Osteoblast (primary cell): ENCODE results near the gene C9. TPM values are rescaled to one million over a fixed set of nuclear protein-coding genes. Genes with fewer than 3 reads are reported as not detected.
"Not testable (repeated sequence)": the region's sequence is repeated elsewhere in the genome, so short reads cannot be mapped to it uniquely, and the experiment has no call there.

Source experiments
- DNase-seq: peaks from one replicate; pipeline ENCODE4 v3.0.0; 2011; ENCODE audit warnings: low spot score, mixed read lengths; ENCODE audit not compliant: insufficient read length; ENCODE audit errors: missing footprints
- H2AFZ ChIP-seq: 2 replicates; pipeline ENCODE4 v1.6.0; 2011; ENCODE audit warnings: mild to moderate bottlenecking, low read length
- H3K27ac ChIP-seq: 2 replicates; pipeline ENCODE4 v1.5.1; 2011; ENCODE audit warnings: mild to moderate bottlenecking, low read depth, low read length, moderate library complexity
- H3K27me3 ChIP-seq: 2 replicates; pipeline ENCODE4 v1.6.0; 2012; ENCODE audit warnings: mild to moderate bottlenecking, control low read depth, inconsistent platforms, low read length, moderate library complexity; ENCODE audit not compliant: insufficient read depth
- H3K36me3 ChIP-seq: 2 replicates; pipeline ENCODE4 v1.5.1; 2011; ENCODE audit warnings: mild to moderate bottlenecking, low read length, control low read depth, moderate library complexity; ENCODE audit not compliant: insufficient read depth
- H3K4me1 ChIP-seq: 2 replicates; pipeline ENCODE4 v1.5.1; 2011; ENCODE audit warnings: mild to moderate bottlenecking, low read length, control low read depth, moderate library complexity; ENCODE audit not compliant: insufficient read depth
- H3K4me2 ChIP-seq: 2 replicates; pipeline ENCODE4 v1.6.0; 2011; ENCODE audit warnings: mild to moderate bottlenecking, low read length; ENCODE audit not compliant: insufficient read depth
- H3K4me3 ChIP-seq: fragments of 200-600 bp; sonication (generic); 3 replicates; pipeline ENCODE4 v1.5.1; 2012; ENCODE audit warnings: mild to moderate bottlenecking, low read length, inconsistent platforms; ENCODE audit not compliant: insufficient read depth
- H3K79me2 ChIP-seq: 2 replicates; pipeline ENCODE4 v1.6.0; 2012; ENCODE audit warnings: mild to moderate bottlenecking, low read length, control low read depth, inconsistent platforms; ENCODE audit not compliant: insufficient read depth
- H3K9me3 ChIP-seq: 2 replicates; pipeline ENCODE4 v1.5.1; 2011; ENCODE audit warnings: low read depth, low read length, control low read depth
- H4K20me1 ChIP-seq: 2 replicates; pipeline ENCODE4 v1.6.0; 2012; ENCODE audit warnings: mild to moderate bottlenecking, low read length, control low read depth; ENCODE audit not compliant: insufficient read depth
- CTCF ChIP-seq: IDR thresholded peaks from 2 replicates; pipeline ENCODE4 v1.5.1; 2011; ENCODE audit warnings: mild to moderate bottlenecking, low read depth, low read length, moderate library complexity; ENCODE audit errors: extremely low read depth
- total RNA-seq: library from RNA; depleted of rRNA; stranded (reverse); fragments of >200 nt; gene quantifications from 2 replicates; pipeline ENCODE4 v1.2.3, GENCODE V29; 2012

The C9 gene
- total RNA-seq, 1 donor, result 0.36 TPM

GRCh38 chr5:39337252-39337915 lies 26.9 kb downstream of the C9 start:
- H3K36me3 ChIP-seq, result no peaks in the 10 kb centered on the region
- H3K27me3 ChIP-seq, result peaks cover 7% of the 10 kb centered on the region
- H3K4me2 ChIP-seq, result no peak overlapping the region
- H3K4me1 ChIP-seq, result peaks cover 4% of the 10 kb centered on the region
- H4K20me1 ChIP-seq, result no peaks in the 10 kb centered on the region
- no peak overlapping the region for H2AFZ ChIP-seq
- no peak overlapping the region for H3K27ac ChIP-seq
- no peaks in the 10 kb centered on the region for H3K79me2 ChIP-seq
- DNase-seq, result no peak
- no peaks in the 10 kb centered on the region for H3K9me3 ChIP-seq
- no peak overlapping the region for H3K4me3 ChIP-seq
- no peak for TF ChIP-seq CTCF

GRCh38 chr5:39334296-39334695 lies 30.0 kb downstream of the C9 start:
- not testable (repeated sequence) for H3K4me3 ChIP-seq, H2AFZ ChIP-seq, DNase-seq, H4K20me1 ChIP-seq, H3K4me2 ChIP-seq, H3K9me3 ChIP-seq, H3K27me3 ChIP-seq, H3K79me2 ChIP-seq, H3K27ac ChIP-seq, H3K4me1 ChIP-seq, H3K36me3 ChIP-seq

- Histone ChIP-seq H3K27ac (no peak overlapping the region), H3K4me3 (no peak overlapping the region), H3K4me2 (no peak overlapping the region), H2AFZ (no peak overlapping the region), H3K79me2 (no peaks in the 10 kb centered on the region), H3K9me3 (no peaks in the 10 kb centered on the region), H3K36me3 (no peaks in the 10 kb centered on the region), H3K4me1 (peaks cover 7% of the 10 kb centered on the region), H3K27me3 (peaks cover 7% of the 10 kb centered on the region), H4K20me1 (no peaks in the 10 kb centered on the region)
- no peak for TF ChIP-seq CTCF
- DNase-seq, result no peak
Measured at GRCh38 chr5:39333104-39333503, 31.2 kb downstream of the C9 start.

- Histone ChIP-seq H3K27ac (no peak overlapping the region), H3K9me3 (no peaks in the 10 kb centered on the region), H3K36me3 (no peaks in the 10 kb centered on the region), H3K27me3 (peaks cover 19% of the 10 kb centered on the region), H3K4me3 (no peak overlapping the region), H3K4me1 (peaks cover 7% of the 10 kb centered on the region), H3K4me2 (no peak overlapping the region), H4K20me1 (no peaks in the 10 kb centered on the region), H3K79me2 (no peaks in the 10 kb centered on the region), H2AFZ (no peak overlapping the region)
- no peak for TF ChIP-seq CTCF
- peak; percentile 86 for DNase-seq
Measured at GRCh38 chr5:39331861-39332381, 32.4 kb downstream of the C9 start.
